Right ventricle myocardium superior (tissue), 1 donor: ENCODE data around the gene APMAP. TPM values are rescaled to one million over a fixed set of nuclear protein-coding genes. Genes with fewer than 3 reads are reported as not detected.
A peak's percentile ranks its signal among the peaks of the same experiment; 100 is the strongest.

ENCODE experiments used
- ATAC-seq: fragments of 200-7000 bp; cut with Tn5 transposase; one replicate; pipeline ENCODE4 v1.9.1; 2020; ENCODE audit warnings: mild to moderate bottlenecking; ENCODE audit not compliant: poor library complexity
- DNase-seq: peaks from one replicate; pipeline ENCODE4 v3.0.0-alpha.2; 2020
- intact Hi-C: fragments of 100-400 bp; cut with DNase I; formaldehyde crosslinking; loops from one replicate; pipeline ENCODE4 v1.11.2; 2022
- total RNA-seq: library from RNA; stranded (reverse); fragmentation: NEBNext Ultra II Directional; extraction: Animal tissue kit (Norgen Biotek cat#: 25700); gene quantifications from one replicate; pipeline ENCODE4 v1.2.1, GENCODE V29; 2021
- donor health status: DM: no; HTN: yes; CAD: no; lungs with severe emphysema.

Gene APMAP
- total RNA-seq, 1 donor from 2014 or later, result 23.2 TPM

GRCh38 chr20:24961384-24962181 is 31.0 kb downstream of the APMAP start:
- no peak for ATAC-seq
- intact Hi-C loops, result no loop called here
- no peak for DNase-seq

- DNase-seq (no peak), ATAC-seq (no peak)
- intact Hi-C loops, result no loop called here
Observed at GRCh38 chr20:24960861-24961260, 31.7 kb downstream of the APMAP start.

DNA sequence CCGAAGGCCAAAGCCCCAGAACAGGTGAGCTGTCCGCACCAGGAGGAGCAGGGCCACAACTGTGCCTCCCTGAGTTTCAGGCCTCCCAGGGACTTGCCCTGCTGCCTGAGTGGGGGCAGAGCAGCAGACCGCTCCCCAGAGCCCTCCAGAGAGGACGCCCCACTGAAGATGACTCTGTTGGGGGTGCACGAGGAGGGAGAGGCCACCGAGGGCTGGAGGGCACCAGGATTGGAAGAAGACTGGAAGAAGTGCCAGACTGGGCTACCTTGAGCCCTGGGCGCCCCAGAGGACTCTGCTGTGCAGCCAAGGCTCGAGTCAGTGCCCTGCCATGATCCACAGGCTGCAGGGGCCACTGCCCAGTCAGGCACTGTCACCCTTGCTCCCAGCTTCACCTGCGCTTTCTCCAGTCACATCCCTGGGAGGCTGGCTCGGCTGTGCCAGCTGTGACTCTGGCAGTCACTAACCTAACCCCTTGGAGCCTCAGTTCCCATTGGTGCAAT is 32.2 kb downstream of the APMAP start:
- intact Hi-C loops, result no loop called here
- ATAC-seq, result no peak
- no peak for DNase-seq

DNA sequence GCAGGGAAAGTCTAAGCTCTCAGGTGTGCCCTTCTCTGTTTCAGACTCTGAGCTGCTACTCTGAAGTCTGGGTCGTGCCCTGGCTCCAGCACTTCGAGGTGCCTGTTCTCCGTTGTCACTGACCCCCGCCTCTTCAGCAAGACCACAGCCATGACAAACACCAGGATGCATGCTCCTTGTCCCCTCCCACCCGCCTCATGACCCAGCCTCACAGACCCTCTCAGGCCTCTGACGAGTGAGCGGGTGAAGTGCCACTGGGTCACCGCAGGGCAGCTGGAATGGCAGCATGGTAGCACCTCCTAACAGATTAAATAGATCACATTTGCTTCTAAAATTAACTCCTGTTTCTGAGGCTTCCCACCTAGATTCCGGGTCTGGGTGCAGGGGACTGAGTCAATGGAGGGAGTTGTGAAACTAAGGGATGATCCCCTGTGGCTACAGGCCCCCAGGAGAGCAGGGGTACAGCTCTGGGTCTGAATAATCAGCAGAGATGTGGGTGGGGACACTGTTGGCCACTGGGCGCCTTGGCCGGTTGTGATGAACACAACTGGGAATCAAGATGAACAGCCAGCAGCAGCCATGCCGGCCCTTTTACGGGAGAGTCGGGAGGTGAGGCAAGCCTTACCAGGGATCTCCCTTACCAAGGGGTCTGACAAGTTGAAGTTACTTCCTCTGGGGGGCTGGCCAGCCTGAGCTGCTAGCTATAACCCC is 32.8 kb downstream of the APMAP start:
- no peak for ATAC-seq
- DNase-seq, result no peak

GRCh38 chr20:24958506-24959385 is 33.8 kb downstream of the APMAP start:
- ATAC-seq (no peak), DNase-seq (no peak)
- intact Hi-C loops, result no loop called here

More for the DNA sequence above, 32.8 kb downstream of the APMAP start:
- intact Hi-C loops, result no loop called here

- intact Hi-C loops, result no loop called here
- ATAC-seq (no peak), DNase-seq (no peak)
Observed at GRCh38 chr20:24957326-24958016, 35.1 kb downstream of the APMAP start.

DNA sequence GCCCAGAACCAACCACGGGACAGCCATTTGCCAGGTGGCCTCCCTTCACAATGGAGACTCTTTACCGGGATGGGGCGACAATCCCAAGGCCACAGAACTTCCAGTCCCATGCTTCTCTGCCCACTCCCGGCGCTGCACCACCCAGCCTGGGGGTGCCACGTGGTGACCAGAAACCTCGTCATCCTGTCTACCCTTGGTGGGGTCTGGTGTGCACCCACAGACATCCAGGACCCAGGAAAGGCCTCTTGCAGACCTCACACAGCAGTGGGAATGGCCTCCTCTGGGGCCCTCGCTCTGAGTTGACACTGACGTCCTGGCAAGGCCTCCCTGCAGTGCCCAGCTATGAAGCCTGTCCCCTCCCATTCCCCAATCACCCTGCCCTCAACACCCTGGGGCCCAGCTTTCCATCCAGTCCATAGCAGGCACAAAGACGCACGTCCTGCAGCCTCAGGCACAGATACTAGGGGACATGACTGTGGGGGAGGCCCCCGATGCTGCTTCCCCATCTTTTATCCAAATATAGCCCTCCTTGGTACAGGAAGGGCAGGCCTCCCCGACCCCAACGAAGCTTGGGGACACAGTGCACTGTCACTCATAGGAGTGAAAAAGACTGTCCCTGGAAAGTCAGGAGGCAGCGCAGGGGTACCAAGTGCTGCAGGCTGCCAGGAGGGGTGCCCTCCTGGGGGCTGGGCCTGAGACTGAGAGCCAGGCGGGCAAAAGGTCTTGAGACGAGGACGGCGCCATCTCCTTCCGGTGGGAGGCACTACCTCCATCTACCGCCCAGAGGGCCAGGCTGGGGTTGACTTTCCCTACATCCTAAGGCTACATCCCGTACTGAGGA is 36.3 kb downstream of the APMAP start:
- ATAC-seq (no peak), DNase-seq (no peak)
- intact Hi-C loops, result no loop called here

GRCh38 chr20:24955045-24955444 is 37.5 kb downstream of the APMAP start:
- intact Hi-C loops, result no loop called here
- no peak for DNase-seq
- no peak for ATAC-seq

DNA sequence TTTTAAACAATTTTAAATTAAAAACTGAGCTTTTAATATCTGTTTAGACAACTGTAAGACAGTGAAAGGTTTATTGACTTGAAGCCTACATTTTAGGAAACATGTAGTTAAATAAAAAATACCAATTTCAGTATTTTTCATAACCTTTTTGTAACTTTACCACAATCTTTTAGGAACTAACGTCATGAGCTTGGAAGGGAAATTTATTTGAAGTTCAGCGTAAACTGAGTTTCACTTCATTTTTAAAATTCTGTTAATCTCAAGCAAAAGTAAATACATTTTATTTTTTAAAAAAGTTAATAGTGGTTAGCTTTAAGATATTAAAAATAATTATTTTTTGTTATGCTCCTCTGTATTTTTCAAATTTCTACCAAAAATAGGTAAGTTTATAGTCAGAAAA is 38.0 kb downstream of the APMAP start:
- DNase-seq (no peak), ATAC-seq (no peak)
- intact Hi-C loops, result no loop called here

DNA sequence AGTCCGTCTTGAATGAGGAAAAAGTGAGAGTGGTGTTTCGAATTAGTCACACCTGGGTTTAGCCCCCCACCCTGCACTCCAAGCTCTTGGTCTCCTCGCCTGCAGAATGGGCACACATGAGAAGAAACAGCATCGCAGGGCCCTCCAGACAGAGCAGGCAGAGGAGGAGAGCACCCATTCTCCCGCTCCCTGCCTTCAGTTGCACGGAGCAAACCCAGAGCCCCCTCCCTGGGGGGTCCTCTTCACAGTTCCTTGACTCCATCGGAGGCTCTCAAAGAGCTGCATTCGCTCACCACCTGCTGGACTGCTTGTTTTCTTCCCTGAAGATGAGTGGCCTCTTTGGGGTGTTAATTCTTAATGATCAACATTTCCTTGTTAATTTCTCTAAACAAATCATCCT is 38.4 kb downstream of the APMAP start:
- no peak for DNase-seq
- ATAC-seq, result no peak
- intact Hi-C loops, result no loop called here

DNA sequence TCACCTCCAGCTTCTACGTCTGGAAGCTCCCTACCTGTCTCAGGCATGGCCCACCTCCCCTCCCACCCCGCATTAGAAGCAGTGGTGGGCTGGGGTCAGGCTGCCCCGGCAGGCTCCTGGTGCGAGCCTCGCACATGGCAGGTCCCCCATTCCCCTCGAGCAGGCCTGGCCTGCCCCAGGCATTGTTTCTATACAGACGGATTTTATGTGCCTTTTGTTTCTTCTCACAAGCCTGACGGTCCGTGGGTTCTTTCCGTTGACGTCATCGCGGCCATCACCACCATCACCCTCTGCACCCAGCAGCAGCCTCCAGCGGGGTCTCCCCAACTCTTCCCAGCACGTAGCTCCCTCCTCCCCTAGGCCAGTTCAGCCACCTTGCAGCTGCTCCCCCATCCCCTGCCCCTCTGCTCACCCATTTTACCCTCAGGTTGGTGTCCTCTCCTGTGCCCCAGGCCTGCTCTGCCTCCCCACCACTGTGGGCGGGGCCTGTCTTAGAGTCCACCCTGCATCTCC is 38.9 kb downstream of the APMAP start:
- no peak for DNase-seq
- intact Hi-C loops, result no loop called here

GRCh38 chr20:24953209-24953575 is 39.4 kb downstream of the APMAP start:
- ATAC-seq, result no peak
- DNase-seq, result no peak
- intact Hi-C loops, result no loop called here

More for the DNA sequence above, 38.9 kb downstream of the APMAP start:
- ATAC-seq, result no peak

- DNase-seq (no peak), ATAC-seq (peak; percentile 19)
- intact Hi-C loops, result no loop called here
Observed at GRCh38 chr20:24952376-24953208, 40.0 kb downstream of the APMAP start.

- DNase-seq, result no peak
- no peak for ATAC-seq
- intact Hi-C loops, result no loop called here
Observed at GRCh38 chr20:24951536-24952083, 40.9 kb downstream of the APMAP start.

DNA sequence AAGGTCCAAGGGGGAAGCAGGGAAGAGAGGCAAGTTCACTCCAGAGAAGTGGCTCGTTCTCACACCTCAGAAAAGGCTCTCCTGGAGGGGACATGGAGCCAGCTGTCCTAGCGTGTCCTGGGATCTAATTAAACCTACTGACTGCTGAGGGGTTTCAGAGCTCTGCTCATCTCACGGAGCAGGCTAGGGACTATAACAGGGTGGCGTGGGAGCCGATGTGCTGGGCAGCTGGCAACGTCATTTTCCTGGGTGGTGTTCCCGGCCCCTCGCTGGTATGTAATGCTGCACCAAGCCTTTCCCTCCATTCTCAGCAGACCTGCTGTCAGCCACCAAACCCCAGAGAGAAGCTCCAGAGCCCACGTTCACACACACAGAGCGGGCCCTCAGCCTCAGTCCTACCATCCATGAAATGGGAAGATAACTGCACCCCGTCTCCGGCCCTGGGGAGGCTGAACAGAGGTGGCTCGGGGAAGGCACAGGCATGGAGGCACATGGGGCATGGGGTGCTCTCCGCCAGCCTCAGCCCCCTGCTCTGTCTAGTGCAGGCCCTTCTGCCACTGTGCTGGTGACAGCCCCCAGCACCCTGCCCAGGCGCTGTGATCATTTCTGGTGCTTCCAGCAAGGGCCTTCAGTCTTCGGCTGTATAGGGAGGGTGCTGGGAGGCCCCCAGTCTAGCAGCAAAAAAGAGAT is 41.6 kb downstream of the APMAP start:
- intact Hi-C loops, result no loop called here
- DNase-seq (no peak), ATAC-seq (no peak)
